GM19023 (cell line): Measurements from ENCODE around the gene RPUSD1.
"Not testable (repeated sequence)": the region's sequence is repeated elsewhere in the genome, so short reads cannot be mapped to it uniquely, and the experiment has no call there.

ENCODE experiments used
- ATAC-seq: cut with Tn5 transposase; IDR thresholded peaks from one replicate; pipeline ENCODE4 v1.9.1; 2021; ENCODE audit warnings: mild to moderate bottlenecking, moderate library complexity; ENCODE audit not compliant: unreplicated experiment

The RPUSD1 gene

GRCh38 chr16:751152-752006 lies 36.8 kb downstream of the RPUSD1 start:
- no peak for ATAC-seq

DNA sequence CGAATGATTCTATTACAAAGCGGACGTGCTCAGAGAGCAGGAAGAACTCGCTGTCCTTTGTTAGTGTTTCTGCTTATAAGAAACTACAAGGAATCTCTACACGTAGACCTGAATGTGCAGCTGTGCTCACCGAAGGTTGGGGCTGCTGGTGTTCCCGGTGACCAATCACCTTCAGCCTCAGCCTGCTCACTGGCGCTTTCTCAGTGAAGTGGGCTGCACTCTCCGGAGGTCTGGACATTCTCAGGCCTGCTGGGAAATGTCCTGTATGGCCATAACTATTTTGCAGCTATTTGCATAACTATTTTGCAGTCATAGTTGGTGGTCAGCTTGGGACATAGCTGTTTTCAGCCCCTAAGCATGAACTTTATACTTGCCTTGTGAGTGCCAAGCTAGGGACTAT lies 37.7 kb downstream of the RPUSD1 start:
- no peak for ATAC-seq

DNA sequence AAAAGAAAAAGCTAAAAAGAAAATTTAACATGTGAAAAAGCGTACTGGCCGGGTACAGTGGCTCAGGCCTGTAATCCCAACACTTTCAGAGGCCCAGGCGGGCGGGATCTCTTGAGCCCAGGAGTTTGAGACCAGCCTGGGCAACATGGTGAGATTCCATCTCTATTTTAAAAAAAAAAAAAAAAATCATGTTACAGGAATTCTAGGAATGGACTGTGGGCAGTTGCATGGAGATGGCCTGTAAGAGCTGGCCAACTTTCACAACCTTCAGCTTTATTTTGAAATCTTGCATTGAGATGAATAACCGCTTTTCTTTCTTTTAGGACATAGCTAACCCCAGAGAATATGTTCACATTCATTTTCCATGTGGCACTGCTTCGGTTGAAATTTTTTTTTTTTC lies 39.2 kb downstream of the RPUSD1 start:
- no peak for ATAC-seq

GRCh38 chr16:747978-748746 lies 40.0 kb downstream of the RPUSD1 start:
- no peak for ATAC-seq

DNA sequence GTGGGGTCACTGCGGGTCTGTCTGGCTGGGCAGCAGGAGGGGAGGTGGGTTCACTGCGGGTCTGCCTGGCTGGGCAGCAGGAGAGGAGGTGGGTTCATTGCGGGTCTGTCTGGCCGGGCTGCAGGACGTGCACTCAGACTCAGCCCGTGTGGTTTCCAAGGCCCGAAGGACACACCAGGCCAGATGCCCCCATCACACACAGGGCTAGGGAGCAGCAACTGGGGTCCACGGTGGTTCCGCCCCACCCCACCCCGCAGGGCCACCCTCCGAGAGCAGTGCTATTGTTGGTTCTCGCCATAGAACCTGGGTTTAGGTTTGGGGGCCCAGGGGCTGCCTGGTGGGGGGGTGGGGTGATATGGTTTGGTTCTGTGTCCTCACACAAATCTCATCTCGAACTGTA lies 41.5 kb downstream of the RPUSD1 start:
- no peak for ATAC-seq

- no peak for ATAC-seq
These were observed 42.4 kb downstream of the RPUSD1 start for GRCh38 chr16:745739-746138.

GRCh38 chr16:743794-744500 lies 44.2 kb downstream of the RPUSD1 start:
- ATAC-seq: no peak

DNA sequence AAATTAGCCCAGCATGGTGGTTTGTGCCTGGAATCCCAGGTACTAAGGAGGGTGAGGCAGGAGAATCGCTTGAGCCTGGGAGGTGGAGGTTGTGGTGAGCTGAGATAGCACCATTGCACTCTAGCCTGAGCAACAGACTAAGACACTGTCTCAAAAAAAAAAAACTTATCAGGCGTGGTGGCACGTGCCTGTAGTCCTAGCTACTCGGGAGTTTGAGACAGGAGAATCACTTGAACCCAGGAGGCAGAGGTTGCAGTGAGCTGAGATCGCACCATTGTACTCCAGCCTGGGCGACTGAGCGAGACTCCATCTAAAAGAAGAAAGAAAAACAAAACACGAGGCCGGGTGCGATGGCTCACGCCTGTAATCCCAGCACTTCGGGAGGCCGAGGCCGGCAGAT lies 45.3 kb downstream of the RPUSD1 start:
- not testable (repeated sequence) for ATAC-seq

- no peak for ATAC-seq
These were observed 46.1 kb downstream of the RPUSD1 start for GRCh38 chr16:741986-742629.

DNA sequence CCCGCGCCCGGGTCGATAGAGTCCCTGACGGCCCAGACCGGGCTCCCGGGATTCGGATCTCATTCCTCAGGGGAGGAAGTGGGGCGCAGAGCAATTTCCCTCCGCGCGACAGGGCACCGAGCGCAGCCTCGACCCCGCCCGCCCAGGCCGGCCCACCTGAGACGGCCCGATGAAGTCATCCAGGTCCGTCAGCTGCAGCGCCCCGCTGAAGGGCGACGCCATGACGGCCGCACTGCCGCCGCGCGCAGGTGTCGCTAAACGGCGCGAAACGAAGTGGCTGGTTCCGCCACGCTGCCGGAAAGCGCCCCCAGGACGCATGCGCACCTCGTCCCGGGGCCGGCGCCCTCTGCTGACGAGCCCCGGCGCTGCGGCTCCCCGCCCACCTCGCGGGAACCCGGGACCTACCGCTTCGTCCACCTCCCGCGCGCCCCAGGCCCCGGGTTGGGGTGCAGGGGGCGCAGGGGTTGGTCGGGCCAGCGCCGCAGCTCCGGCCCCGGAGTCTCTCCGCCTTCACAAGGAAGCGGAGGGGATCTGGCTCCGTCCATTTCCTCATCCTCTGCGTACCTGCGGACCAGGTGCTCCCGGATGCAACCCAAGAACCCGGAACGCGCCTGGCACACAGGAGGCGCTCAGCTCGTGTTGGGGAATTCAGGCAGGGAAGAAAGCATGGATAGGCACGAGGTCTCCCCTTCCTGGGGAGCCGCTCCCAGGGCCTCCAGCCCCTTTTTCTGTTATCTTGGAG lies 47.2 kb downstream of the RPUSD1 start, which contains the start of gene CIAO3:
Gene CIAO3 (minus strand): TSS at position 234 of the 742 bp plus-strand sequence. CDS start 12 bp downstream, at position 222.
- peak; percentile 60 for ATAC-seq

- ATAC-seq: no peak
These were observed 47.8 kb downstream of the RPUSD1 start for GRCh38 chr16:740459-740763.

DNA sequence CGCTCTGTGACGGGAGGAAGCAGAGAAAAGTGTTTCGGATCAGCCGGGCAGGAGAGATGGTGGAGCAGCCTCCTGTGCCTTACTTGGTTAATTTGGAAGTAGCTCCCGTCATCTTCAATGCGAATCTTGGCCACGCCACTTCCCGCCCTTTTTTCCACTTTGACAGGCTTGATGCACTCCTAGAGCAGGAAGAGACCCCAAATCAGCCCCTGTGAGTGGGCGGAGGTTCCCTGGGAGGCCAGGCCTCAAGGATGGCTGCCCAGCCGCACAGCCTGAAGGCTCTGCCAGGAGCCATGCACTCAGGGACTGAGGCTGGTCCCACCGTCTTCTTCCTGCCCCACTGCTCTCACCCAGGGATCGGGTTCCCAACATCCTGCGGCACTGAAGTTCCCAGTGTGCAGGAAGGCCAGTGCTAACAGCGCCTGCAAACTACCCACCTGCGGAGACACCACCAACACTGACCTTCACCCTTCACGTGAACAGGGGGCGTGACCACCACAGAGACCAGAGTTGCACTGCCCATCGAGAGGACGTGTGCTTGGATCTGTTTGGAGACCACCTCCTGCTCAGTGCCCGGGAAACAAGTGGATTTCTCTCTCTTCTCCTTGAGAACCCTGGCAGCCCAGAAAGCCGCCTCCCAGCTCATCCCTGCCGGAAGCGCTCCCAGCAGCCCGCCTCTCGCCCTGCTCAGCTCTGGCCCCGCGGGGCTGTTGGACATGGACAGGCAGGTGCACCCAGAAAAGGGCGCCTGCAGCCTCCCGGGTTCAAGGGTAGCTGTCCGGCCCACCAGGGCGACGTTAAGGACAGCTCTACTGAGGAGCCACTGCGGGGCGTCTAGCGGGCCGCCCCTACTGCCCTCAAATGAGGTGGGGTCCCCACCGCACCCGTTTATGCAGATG lies 48.4 kb downstream of the RPUSD1 start:
- ATAC-seq: no peak

- no peak for ATAC-seq
These were observed 51.2 kb downstream of the RPUSD1 start for GRCh38 chr16:736936-737481.

- ATAC-seq: no peak
These were observed 52.2 kb downstream of the RPUSD1 start for GRCh38 chr16:735982-736453.

DNA sequence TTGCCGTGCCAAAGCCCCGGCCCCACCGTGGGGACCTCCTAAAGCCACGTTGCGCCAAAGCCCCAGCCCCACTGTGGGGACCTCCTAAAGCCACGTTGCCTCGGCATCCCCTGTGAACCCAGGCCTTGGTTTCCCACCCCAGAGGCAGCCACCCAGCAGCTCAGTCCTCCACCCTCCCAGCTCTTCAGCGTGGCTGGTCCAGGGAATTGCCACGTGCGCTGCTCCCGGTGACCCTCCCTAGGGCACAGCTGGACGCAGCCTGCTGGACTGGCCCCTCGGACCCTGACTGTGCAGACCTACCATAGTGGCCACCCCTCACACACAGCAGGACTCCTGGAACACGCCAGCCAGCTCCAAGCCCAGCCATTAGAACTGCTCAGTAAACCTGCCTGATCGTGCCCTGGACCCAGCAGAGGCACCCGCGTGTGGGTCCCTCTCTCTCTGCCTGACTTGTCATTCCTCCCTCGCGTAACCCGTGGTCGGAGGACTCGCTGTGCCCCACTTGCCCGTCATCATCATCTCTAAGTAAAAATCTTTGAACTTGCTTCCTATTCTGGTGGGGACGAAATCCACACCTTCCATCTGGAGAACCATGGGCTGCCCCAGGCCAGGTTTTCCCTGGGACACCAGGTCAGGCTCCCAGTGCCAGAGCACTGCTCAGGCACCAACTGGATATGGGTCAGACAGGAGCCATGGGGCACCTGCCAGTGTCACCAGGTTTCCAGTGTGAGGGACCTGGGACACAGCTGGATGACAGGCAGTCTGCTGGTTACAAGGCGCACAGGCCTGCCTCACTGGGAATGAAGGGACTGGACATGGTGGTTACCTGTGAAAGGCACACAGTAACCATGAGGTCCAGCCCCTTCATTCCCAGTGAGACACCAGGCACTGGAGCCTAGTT lies 53.0 kb downstream of the RPUSD1 start:
- ATAC-seq: no peak
